Measurements from ENCODE around the gene AP3S2. TPM values are rescaled to one million over a fixed set of nuclear protein-coding genes. Genes with fewer than 3 reads are reported as not detected.

Gene AP3S2
- total and polyA plus RNA-seq, 2 of the 13 experiments (the other 11 are each of a cell fraction or from before 2014, with no cell fraction given) = 17.6 to 44.4 TPM

- H3K4me2 ChIP-seq (ENCODE audit: low read depth, low read length) = no peak overlapping the region
- H2AFZ ChIP-seq (ENCODE audit: low read length) = no peak overlapping the region
- intact Hi-C loops (cut with micrococcal nuclease; ENCODE audit: unreplicated experiment) (no loop called here), in situ Hi-C loops (cut with HindIII; ENCODE audit: extremely low pct_ligation_motif_present, low pct_unique_long_range_greater_than_20kb) (no loop called here)
- POLR2A ChIA-PET = interaction anchor here (1.1 kb wide), 1 partner anchor 41 kb away, joined by 3 read pairs; no protein-coding TSS in a partner anchor
- WGBS (ENCODE audit: low lambda C conversion rate) = over 99% methylated on average over 13 of the region's 21 CpGs
- peaks cover 54 to 86% of the 10 kb centered on the region in 2 experiments for H3K36me3 ChIP-seq (replicated peaks in 1 of 2; ENCODE audit: control insufficient read depth in 1 of 2, insufficient read depth in 2 of 2, low read length in 2 of 2)
- ATAC-seq (no peak), DNase-seq (ENCODE audit: low spot score) (no peak), FAIRE-seq (no peak)
- H3K9me3 ChIP-seq (ENCODE audit: low read length) = no peaks in the 10 kb centered on the region
- H3K79me2 ChIP-seq (ENCODE audit: insufficient read depth, low read length) = peaks cover 5% of the 10 kb centered on the region
- TF ChIP-seq KLF6 (CRISPR knock-in tag; IDR thresholded peaks at IDR 0.05) = no peak
- peak; percentile 78 for TF ChIP-seq AGO2 (optimal IDR thresholded peaks at IDR 0.05; ENCODE audit: low read depth, low read length)
- peak; percentile 50; the same call in 1 of the 2 replicates for TF ChIP-seq RBFOX2 (IDR thresholded peaks at IDR 0.05; ENCODE audit: low read depth, low read length)
- TF ChIP-seq JDP2 (CRISPR knock-in tag; IDR thresholded peaks at IDR 0.05; ENCODE audit: borderline replicate concordance) = no peak
- TF ChIP-seq ZC3H13 (CRISPR knock-in tag; IDR thresholded peaks at IDR 0.05) = no peak
- TF ChIP-seq POLR2AphosphoS5 (IDR thresholded peaks at IDR 0.05; ENCODE audit: low read depth, low read length) = peak; percentile 24; the same call in 1 of the 2 replicates
- no peak overlapping the region for H3K4me3 ChIP-seq (replicated peaks in 1 of 3; ENCODE audit: insufficient read depth in 1 of 3, low read depth in 2 of 3, low read length in 3 of 3)
- H3K9ac ChIP-seq (ENCODE audit: insufficient read depth, low read depth, low read length) = no peak overlapping the region
- peaks cover 26% of the 10 kb centered on the region for H3K4me1 ChIP-seq (ENCODE audit: insufficient read depth, low read length)
- H3K27ac ChIP-seq (ENCODE audit: extremely low read length, insufficient read depth, low read length) = no peak overlapping the region
- CTCF ChIA-PET (ENCODE audit: low intra/inter-chr PET ratio, low total read pairs) = no interaction called here
- H4K20me1 ChIP-seq (ENCODE audit: insufficient read depth, low read length) = no peaks in the 10 kb centered on the region
- BruUV-seq (replicated peaks) = no TSS peak
- no peaks in the 10 kb centered on the region for H3K27me3 ChIP-seq (ENCODE audit: control insufficient read depth in 1 of 2, insufficient read depth in 2 of 2, low read length in 2 of 2)
Measured at GRCh38 chr15:89801471-89802195, 92.2 kb downstream of the AP3S2 start.

- DNase-seq (ENCODE audit: low spot score) = no peak
- Histone ChIP-seq H3K27ac (ENCODE audit: extremely low read length, insufficient read depth, low read length) (no peak overlapping the region), H3K36me3 (replicated peaks in 1 of 2; ENCODE audit: control insufficient read depth in 1 of 2, insufficient read depth in 2 of 2, low read length in 2 of 2) (peaks cover 51 to 78% of the 10 kb centered on the region in 2 experiments), H3K27me3 (ENCODE audit: control insufficient read depth in 1 of 2, insufficient read depth in 2 of 2, low read length in 2 of 2) (no peaks in the 10 kb centered on the region), H2AFZ (ENCODE audit: low read length) (no peak overlapping the region), H4K20me1 (ENCODE audit: insufficient read depth, low read length) (no peaks in the 10 kb centered on the region), H3K4me1 (ENCODE audit: insufficient read depth, low read length) (peaks cover 21% of the 10 kb centered on the region), H3K4me2 (ENCODE audit: low read depth, low read length) (no peak overlapping the region), H3K4me3 (replicated peaks in 1 of 3; ENCODE audit: insufficient read depth in 1 of 3, low read depth in 2 of 3, low read length in 3 of 3) (no peak overlapping the region), H3K9ac (ENCODE audit: insufficient read depth, low read depth, low read length) (no peak overlapping the region), H3K79me2 (ENCODE audit: insufficient read depth, low read length) (no peaks in the 10 kb centered on the region), H3K9me3 (ENCODE audit: low read length) (no peaks in the 10 kb centered on the region)
- 94% methylated on average over 2 of the region's 2 CpGs for WGBS (ENCODE audit: low lambda C conversion rate)
- POLR2A ChIA-PET = interaction anchor here (2.0 kb wide), 1 partner anchor 12 kb away, joined by 5 read pairs; no protein-coding TSS in a partner anchor
- intact Hi-C loops (cut with micrococcal nuclease; ENCODE audit: unreplicated experiment) (no loop called here), in situ Hi-C loops (cut with HindIII; ENCODE audit: extremely low pct_ligation_motif_present, low pct_unique_long_range_greater_than_20kb) (no loop called here)
- CTCF ChIA-PET (ENCODE audit: low intra/inter-chr PET ratio, low total read pairs) = no interaction called here
- BruUV-seq (replicated peaks) = TSS peak; percentile 37
- no peak for ATAC-seq
- FAIRE-seq = no peak
- 0 out of 2 replicates have a peak, but pooled peaks have one; percentile 23 for TF ChIP-seq RBFOX2 (IDR thresholded peaks at IDR 0.05; ENCODE audit: low read depth, low read length)
- TF ChIP-seq PRMT3 (CRISPR knock-in tag; IDR thresholded peaks at IDR 0.05; ENCODE audit: borderline replicate concordance, low read depth) = no peak
- TF ChIP-seq ATF7-NPFF (CRISPR knock-in tag; IDR thresholded peaks at IDR 0.05; ENCODE audit: low read depth) = no peak
- no peak for TF ChIP-seq RBAK (CRISPR knock-in tag; IDR thresholded peaks at IDR 0.05)
- TF ChIP-seq NCOA2 (CRISPR knock-in tag; IDR thresholded peaks at IDR 0.05) = no peak
- TF ChIP-seq MEF2D (CRISPR knock-in tag; IDR thresholded peaks at IDR 0.05) = no peak
- TF ChIP-seq RBM22 (optimal IDR thresholded peaks at IDR 0.05; ENCODE audit: low read length) = peak; percentile 90
- TF ChIP-seq SNAPC4 (CRISPR knock-in tag; IDR thresholded peaks at IDR 0.05) = no peak
Measured at GRCh38 chr15:89799918-89800498, 93.8 kb downstream of the AP3S2 start.

Data from HepG2 (cell line).